ENCODE measurements around the gene PTBP3.

GRCh38 chr9:112367465-112367864 is 34.0 kb upstream of the PTBP3 start:
- TF ChIP-seq CTCF (tag by site-specific recombination; IDR thresholded peaks at IDR 0.05): no peak
- TF ChIP-seq, protein P1, sequence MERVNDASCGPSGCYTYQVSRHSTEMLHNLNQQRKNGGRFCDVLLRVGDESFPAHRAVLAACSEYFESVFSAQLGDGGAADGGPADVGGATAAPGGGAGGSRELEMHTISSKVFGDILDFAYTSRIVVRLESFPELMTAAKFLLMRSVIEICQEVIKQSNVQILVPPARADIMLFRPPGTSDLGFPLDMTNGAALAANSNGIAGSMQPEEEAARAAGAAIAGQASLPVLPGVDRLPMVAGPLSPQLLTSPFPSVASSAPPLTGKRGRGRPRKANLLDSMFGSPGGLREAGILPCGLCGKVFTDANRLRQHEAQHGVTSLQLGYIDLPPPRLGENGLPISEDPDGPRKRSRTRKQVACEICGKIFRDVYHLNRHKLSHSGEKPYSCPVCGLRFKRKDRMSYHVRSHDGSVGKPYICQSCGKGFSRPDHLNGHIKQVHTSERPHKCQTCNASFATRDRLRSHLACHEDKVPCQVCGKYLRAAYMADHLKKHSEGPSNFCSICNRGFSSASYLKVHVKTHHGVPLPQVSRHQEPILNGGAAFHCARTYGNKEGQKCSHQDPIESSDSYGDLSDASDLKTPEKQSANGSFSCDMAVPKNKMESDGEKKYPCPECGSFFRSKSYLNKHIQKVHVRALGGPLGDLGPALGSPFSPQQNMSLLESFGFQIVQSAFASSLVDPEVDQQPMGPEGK (tag by site-specific recombination; IDR thresholded peaks at IDR 0.05): no peak
- no peak for TF ChIP-seq KLF10 (tag by site-specific recombination; IDR thresholded peaks at IDR 0.05)
- no peak for TF ChIP-seq ZBTB21 (tag by site-specific recombination; IDR thresholded peaks at IDR 0.05)
- TF ChIP-seq KLF9 (tag by site-specific recombination; IDR thresholded peaks at IDR 0.05; ENCODE audit: low read depth): no peak
- TF ChIP-seq ZNF274 (IDR thresholded peaks at IDR 0.05; ENCODE audit: low read length): no peak
- TF ChIP-seq ZNF274 (tag by site-specific recombination; IDR thresholded peaks at IDR 0.05; ENCODE audit: borderline replicate concordance): no peak
- no peak for TF ChIP-seq REST (tag by site-specific recombination; IDR thresholded peaks at IDR 0.05)
- TF ChIP-seq HOXA7 (CRISPR knock-in tag; IDR thresholded peaks at IDR 0.05; ENCODE audit: borderline replicate concordance): no peak
- TF ChIP-seq ZNF169 (tag by site-specific recombination; IDR thresholded peaks at IDR 0.05): no peak
- TF ChIP-seq ZBTB7A (tag by site-specific recombination; IDR thresholded peaks at IDR 0.05; ENCODE audit: low read depth): no peak
- no peak for TF ChIP-seq ZNF792 (tag by site-specific recombination; IDR thresholded peaks at IDR 0.05)
- peak; percentile 71 for TF ChIP-seq SETDB1 (IDR thresholded peaks at IDR 0.05; ENCODE audit: insufficient read length, low read length)
- no peak for TF ChIP-seq YY1 (tag by site-specific recombination; IDR thresholded peaks at IDR 0.05)
- no peak for TF ChIP-seq ZNF416 (tag by site-specific recombination; IDR thresholded peaks at IDR 0.05)
